ENCODE data around the gene NSF. TPM values are rescaled to one million over a fixed set of nuclear protein-coding genes. Genes with fewer than 3 reads are reported as not detected.

NSF gene
- total RNA-seq, 4 donors from 2014 or later = 15.6 to 22.9 (median 19.0) TPM

- Histone ChIP-seq H3K27ac (no peak overlapping the region), H3K4me1 (peaks cover 0 to 25% (median 5%) of the 10 kb centered on the region in 3 donors), H3K4me3 (no peak overlapping the region), H3K9me3 (no peaks in the 10 kb centered on the region), H3K27me3 (peaks cover 23% of the 10 kb centered on the region), H3K36me3 (no peaks in the 10 kb centered on the region)
- no peak for TF ChIP-seq EP300 (IDR thresholded peaks at IDR 0.05)
- no peak for TF ChIP-seq POLR2AphosphoS5 (IDR thresholded peaks at IDR 0.05)
- TF ChIP-seq POLR2A (IDR thresholded peaks at IDR 0.05) = no peak
- no peak for TF ChIP-seq CTCF (IDR thresholded peaks at IDR 0.05)
- WGBS, 2 donors (ENCODE audit: low coverage in 1 of 2) = 94 to 100% methylated on average over 5 to 8 of the region's 10 CpGs
- ATAC-seq = no peak
Measured at GRCh38 chr17:46774108-46774737, 183.8 kb downstream of the NSF start.

GRCh38 chr17:46776298-46777005 is 186.0 kb downstream of the NSF start:
- WGBS, 2 donors (ENCODE audit: low coverage in 1 of 2) = 60% methylated on average over 1 of the region's 12 CpGs; no CpG with 5 or more reads in 1 of the 2 donors
- Histone ChIP-seq H3K27ac (no peak overlapping the region), H3K9me3 (no peaks in the 10 kb centered on the region), H3K4me1 (peaks cover 0 to 10% (median 5%) of the 10 kb centered on the region in 3 donors), H3K27me3 (peaks cover 23% of the 10 kb centered on the region), H3K4me3 (no peak overlapping the region), H3K36me3 (no peaks in the 10 kb centered on the region)
- TF ChIP-seq POLR2AphosphoS5 (IDR thresholded peaks at IDR 0.05) = no peak
- no peak for TF ChIP-seq CTCF (IDR thresholded peaks at IDR 0.05)
- no peak for TF ChIP-seq POLR2A (IDR thresholded peaks at IDR 0.05)
- ATAC-seq = no peak

GRCh38 chr17:46777943-46778915 is 187.8 kb downstream of the NSF start:
- no peak overlapping the region for H3K4me3 ChIP-seq
- H3K36me3 ChIP-seq = no peaks in the 10 kb centered on the region
- TF ChIP-seq CTCF (IDR thresholded peaks at IDR 0.05) (no peak), POLR2A (IDR thresholded peaks at IDR 0.05) (no peak), POLR2AphosphoS5 (IDR thresholded peaks at IDR 0.05) (no peak), EP300 (IDR thresholded peaks at IDR 0.05) (no peak)
- WGBS, 2 donors (ENCODE audit: low coverage in 1 of 2) = 51 to 71% methylated on average over 10 to 11 of the region's 23 CpGs
- no peaks in the 10 kb centered on the region for H3K4me1 ChIP-seq
- no peaks in the 10 kb centered on the region for H3K9me3 ChIP-seq
- peaks cover 17% of the 10 kb centered on the region for H3K27me3 ChIP-seq
- ATAC-seq = no peak
- H3K27ac ChIP-seq = no peak overlapping the region

GRCh38 chr17:46780003-46780373 is 189.5 kb downstream of the NSF start:
- no peak for TF ChIP-seq EP300 (IDR thresholded peaks at IDR 0.05)
- TF ChIP-seq CTCF (IDR thresholded peaks at IDR 0.05) = no peak
- no peak for TF ChIP-seq POLR2AphosphoS5 (IDR thresholded peaks at IDR 0.05)
- no peak for TF ChIP-seq POLR2A (IDR thresholded peaks at IDR 0.05)
- 100% methylated on average over 1 of the region's 5 CpGs; no CpG with 5 or more reads in 1 of the 2 donors for WGBS, 2 donors (ENCODE audit: low coverage in 1 of 2)
- no peak overlapping the region for H3K27ac ChIP-seq

More at GRCh38 chr17:46780003-46780373, 189.5 kb downstream of the NSF start:
- H3K9me3 ChIP-seq = no peaks in the 10 kb centered on the region
- ATAC-seq = no peak
- peaks cover 17% of the 10 kb centered on the region for H3K27me3 ChIP-seq
- no peaks in the 10 kb centered on the region for H3K36me3 ChIP-seq
- no peaks in the 10 kb centered on the region for H3K4me1 ChIP-seq
- no peak overlapping the region for H3K4me3 ChIP-seq

All from gastroesophageal sphincter (tissue), 4 donors.